HG03520 (cell line): ENCODE results near the gene AMZ2.
"Not testable (repeated sequence)": the region's sequence is repeated elsewhere in the genome, so short reads cannot be mapped to it uniquely, and the experiment has no call there.

ENCODE experiments used
- ATAC-seq: cut with Tn5 transposase; IDR thresholded peaks from one replicate; pipeline ENCODE4 v1.9.1; 2021; ENCODE audit warnings: mild to moderate bottlenecking, moderate library complexity; ENCODE audit not compliant: unreplicated experiment

AMZ2 gene

DNA sequence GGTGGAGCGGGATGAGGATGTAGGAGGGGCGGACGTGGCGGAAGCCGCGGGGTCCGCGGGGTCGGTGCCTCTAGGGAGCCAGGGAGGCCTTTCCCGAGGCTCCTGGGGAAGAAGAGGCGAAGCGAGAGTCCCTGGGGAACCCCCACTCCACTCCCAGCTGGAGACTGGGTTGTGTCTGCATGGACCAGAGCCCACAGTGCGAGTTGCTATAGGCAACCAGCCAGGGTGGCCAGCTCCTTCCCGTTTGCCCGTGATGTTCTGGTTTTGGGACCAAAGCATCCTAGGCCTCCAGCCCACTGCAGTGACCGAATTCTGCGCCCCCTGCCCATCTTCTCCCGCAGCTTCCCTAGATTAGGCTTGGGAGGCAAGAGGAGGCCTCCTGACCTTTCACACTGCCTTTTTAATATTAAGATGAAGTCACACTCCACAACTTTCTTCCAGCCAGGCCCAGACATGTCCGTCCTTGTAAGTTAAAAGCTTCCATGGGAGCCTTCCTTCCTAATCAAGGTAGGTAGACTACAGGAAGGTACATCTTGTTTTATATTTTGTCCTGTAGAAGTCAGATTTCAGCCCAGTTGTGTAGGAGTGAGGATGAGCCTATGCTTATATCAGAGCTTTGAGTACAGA is 469 bp downstream of the AMZ2 start:
- ATAC-seq: peak; percentile 30

DNA sequence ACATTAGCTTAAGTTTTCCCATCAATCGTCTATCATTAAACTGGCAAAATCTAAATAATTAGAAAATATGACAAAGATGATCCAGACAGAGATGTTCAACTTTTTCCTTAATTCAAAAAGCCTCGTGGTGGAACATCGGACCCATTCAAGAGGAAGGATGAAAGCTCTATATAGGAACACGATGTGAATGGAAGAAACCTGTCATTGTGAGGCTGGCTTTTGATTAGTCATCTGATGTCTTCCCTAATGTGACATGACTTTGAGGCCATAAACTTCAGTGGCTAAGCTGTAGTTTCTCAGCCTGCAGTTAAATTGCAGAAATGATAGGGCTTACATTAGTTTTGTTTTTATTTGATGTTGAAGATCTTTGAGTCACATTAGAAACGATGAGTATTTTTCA is 1.0 kb downstream of the AMZ2 start:
- ATAC-seq: no peak

DNA sequence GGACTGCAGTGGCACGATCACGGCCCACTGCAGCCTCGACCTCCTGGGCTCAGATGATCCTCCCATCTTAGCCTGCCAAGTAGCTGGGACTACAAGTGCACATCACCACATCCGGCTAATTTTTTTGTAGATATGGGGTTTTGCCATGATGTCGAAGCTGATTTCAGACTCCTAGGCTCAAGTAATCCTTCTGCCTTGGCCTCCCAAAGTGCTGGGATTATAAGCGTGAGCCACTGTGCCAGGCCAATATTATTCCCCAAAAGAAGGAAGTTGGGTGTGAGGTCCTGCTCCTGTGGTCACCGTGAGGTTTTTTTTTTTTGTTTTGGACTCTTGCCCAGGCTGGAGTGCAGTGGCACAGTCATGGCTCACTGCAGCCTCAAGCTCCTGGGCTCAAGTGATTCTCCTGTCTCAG is 1.5 kb downstream of the AMZ2 start:
- ATAC-seq: no peak

DNA sequence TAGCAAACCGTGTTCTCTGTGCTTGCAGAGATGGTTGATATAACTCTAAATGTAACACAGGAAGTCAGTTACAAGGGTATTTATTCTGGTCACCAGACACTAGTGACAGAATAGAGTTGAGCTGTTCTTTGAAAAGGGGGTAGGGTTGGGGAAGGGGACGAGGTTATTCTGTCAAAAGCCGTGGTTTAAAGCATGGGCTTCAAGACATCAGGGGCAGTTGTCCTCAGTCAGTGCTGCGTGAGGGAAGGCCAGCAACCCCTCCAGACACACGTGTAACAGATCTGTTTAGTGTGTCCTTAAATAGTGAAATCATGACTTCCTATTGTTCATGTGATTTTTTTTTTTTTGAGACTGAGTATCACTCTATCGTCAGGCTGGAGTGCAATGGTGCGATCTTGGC is 5.6 kb downstream of the AMZ2 start:
- ATAC-seq: not testable (repeated sequence)

DNA sequence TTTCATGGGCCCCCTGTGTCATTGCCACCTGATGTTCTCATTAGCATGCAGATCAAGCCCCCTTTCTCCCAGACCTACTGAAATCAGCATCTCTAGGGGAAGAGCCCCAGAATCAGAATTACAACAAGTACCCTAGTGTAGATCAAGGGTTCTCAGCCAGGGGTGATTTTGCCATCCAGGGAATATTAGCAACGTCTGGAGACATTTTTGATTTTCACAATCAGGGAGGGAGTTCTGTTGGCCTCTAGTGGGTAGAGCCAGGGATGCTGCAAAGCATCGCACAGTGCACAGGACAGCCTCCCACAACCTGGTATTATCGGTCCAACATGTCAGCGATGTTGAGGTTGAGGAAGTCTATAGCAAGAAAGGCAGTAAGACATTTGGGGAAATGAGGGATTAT is 7.3 kb downstream of the AMZ2 start:
- no peak for ATAC-seq

DNA sequence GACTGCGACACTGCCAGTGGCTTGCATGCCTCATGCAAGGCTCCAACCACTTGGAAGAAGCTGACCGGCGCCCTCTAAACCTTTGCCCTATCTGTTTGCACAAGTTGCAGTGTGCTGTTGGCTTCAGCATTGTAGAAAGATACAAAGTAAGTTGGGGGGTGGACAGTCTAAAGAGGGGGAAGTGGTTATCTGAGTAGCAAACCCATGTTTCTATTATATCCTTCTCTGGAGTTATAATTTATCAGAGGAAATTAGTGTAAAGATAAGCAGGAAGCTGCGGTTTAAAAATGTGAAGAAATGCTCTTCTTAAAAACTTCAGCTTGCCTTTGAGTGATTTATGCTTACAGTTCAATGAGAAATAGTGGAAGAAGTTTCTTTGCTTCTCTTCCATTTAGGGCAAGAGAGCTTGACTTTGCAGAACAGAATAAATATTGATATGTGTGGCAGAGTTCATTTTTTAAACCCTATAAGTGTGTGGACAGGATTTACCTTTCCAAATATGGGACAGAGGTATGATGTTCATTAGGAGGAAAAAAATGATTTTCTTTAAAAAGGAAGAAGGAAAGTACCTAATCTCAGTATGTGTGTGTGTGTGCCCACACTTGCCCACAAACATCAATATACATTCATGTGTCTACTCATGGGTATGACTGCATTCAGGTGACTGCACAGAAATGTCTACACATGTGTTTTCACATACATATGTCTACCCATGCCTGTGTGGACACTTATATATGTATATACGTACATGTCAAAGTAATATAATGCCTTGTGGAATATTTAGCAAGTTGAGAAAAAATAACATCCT is 8.1 kb downstream of the AMZ2 start:
- ATAC-seq: no peak

DNA sequence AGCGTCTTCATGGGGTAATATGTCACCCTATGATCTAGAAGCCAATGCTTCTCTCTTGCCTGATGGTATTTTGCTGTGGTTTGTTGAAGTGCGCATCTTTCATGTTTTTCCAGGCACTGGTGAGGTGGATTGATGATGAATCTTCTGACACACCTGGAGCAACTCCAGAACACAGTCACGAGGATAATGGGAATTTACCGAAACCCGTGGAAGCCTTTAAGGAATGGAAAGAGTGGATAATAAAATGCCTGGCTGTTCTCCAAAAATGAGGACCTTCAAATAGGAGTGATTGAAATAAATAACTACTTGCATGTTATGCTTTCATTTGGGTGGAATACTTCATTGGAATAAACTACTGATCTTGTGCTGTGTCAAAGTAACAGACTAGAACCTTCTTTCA is 8.9 kb downstream of the AMZ2 start:
- not testable (repeated sequence) for ATAC-seq

DNA sequence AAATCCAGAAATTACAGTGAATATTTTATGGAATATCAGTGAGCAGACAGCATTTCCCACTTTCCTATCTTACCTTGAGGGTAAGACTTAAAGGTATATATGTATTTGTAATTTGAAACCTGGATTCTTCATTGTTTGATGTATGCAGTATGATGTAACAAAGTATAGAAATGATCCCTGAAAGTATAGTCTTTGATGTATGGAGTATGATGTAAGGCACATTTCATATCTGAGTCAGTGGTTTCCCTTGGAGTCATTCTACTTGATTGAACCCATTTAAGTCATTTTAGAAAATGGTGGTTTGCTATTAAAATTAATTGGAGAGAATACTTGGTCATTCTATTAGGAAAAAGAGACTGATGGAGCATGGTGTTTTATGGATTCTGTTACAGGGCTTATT is 10.1 kb downstream of the AMZ2 start:
- no peak for ATAC-seq

DNA sequence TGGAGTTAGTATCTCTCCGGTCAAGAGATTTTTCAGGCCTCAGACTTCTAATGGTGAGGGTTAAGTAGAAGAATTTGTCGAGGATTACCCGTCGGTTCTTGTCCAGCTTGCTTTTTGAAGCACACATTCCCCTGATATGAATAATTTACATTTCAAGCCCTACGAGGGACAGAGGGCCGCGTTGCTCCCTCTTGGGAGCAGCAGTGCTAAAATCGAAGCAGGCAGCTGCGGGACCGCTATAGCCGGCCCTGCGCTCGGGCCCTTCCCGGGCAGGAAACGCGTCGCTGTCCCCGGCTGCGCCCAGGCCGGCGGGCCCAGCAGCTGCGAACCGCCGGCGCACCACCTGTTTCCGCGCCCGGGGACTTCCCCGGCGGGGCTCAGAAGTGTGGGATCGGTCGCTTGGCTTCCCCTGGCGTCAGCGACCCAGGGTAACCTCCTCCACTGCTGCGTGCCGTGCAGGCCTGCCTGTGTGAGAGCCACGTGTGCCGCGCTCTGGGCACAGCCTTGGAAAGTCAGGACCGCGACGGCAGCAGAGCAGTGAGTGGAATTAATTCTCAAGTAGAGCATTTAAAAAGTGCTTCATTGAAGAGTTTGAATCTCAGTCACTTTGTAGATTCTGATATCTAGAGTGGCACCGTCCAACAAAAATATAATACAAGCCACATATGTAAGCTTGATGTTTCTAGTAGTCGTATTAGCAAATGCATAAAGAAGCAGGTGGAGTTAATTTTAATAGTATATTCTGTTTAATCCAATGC is 11.2 kb downstream of the AMZ2 start:
- ATAC-seq: peak; percentile 80

DNA sequence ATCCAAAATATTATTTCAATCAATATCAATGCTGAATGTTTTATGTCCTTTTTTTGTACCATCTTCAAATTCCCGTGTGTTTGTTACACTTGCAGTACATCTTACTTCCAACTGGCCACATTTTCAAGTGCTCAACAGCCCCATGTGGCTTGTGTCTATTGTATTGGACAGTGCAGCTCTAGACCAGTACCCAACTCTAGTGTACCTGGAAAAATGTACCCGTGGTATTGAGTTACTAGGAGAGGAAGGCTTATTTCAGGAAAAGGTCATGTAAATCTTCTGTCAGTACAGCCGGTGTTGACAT is 11.8 kb downstream of the AMZ2 start:
- ATAC-seq: not testable (repeated sequence)

DNA sequence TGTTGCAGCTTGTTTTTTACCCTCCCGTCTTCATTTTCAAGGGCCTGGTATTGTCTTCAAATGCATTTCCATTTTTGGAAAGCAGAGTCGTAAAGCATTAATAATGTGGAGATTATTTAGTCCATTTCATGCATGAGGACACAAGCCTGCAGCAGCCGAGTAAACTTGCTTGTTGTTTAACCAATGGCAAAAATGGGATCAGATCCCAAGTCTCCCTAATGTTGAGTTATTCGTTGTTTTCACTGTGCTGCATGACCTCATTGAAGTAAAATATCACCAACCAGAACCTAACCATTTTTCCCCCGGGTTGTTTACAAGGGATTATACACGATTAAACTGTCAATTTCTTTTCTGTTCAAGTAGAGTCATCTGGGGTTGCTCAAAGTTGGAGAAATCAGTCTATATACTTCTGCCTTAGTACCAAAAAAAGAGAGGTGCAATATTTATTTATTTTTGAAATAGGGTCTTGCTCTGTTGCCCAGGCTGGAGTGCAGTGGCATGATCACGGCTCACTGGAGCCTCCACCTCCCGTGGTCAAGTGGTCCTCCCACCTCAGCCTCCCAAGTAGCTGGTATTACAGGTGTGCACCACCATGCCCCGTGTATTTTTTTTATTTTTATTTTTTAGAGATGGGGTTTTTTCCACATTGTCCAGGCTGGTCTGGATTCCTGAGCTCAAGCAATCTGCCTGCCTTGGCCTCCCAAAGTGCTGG is 12.4 kb downstream of the AMZ2 start:
- ATAC-seq: no peak

DNA sequence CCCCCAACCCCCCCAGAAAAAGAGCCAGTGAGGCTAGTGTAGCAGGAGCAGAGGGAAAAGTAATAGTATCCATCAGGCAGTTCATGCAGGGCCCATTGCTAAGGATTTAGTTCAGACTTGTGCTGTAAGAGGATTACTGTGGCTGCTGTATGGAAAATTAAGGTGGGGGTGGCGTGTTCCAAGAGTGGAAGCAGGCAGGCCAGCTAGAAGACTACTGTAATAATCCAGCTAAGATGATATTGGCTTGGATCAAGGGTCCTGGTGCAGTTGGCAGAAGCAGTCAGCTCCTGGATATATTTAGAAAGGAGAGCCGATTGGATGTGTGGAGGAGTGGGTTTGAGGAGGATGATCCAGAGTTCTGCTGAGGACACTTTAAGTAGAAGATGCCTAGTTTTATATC is 14.6 kb downstream of the AMZ2 start:
- ATAC-seq: not testable (repeated sequence)

DNA sequence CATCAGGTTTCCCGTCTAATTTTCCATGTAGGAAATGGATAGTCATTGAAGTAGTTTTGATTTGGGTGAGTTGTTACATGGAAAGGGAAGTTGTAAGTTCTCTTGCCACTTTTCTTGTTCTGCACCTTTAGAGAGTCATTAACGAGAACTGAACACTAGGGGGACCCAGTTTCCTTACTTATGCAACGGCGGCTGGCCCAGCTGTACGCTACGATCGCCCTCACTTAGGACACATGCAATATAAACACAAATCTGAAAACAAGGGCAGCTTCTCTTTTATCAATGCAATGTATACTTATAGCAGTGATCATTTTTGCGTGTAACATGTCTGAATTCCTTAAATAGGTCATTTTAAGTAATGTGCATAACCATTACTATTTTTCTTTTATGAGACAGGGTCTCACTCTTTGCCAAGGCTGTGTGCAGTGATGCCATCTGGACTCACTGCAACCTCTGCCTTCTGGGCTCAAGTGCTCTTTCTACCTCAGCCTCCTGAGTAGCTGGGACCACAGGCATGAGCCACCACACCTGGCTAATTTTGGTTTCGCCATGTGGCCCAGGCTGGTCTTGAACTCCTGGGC is 15.3 kb downstream of the AMZ2 start:
- ATAC-seq: not testable (repeated sequence)

DNA sequence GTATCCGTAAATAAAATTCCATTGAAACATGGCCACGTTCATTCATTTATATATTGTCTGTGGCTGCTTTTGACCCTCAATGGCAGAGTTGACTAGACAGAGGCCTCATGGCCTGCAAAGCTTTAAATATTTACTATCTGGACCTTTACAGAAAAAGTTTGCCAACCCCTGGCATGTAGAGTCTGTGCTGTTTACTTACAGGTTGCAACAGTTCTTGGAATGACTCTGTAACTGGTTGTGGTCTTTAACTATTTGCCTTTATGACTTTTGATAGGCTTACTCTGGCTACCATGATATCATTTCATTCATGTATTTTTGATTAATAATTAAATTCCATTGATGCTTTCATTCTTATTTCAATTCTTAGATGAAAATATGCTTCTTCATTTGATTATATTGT is 18.0 kb downstream of the AMZ2 start:
- ATAC-seq: not testable (repeated sequence)

DNA sequence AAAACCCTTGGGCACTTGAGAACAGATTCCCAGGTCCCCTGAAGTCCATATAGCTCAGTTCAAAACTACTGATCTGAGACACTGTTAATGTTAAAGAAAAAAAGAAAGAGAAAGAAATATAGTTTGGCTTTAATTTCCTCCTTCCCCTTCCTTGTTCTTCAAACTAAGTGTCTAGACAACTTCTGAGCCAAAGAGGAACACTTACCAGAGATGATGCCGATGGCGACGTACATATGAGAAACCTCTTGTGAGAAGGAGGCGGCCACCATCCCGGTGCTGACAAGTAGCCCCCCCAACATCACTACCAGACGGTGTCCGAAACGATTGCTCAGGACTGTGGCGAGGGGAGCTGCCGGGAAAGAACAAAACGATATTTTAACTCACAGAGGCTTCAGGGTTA is 25.9 kb downstream of the AMZ2 start:
- ATAC-seq: no peak

DNA sequence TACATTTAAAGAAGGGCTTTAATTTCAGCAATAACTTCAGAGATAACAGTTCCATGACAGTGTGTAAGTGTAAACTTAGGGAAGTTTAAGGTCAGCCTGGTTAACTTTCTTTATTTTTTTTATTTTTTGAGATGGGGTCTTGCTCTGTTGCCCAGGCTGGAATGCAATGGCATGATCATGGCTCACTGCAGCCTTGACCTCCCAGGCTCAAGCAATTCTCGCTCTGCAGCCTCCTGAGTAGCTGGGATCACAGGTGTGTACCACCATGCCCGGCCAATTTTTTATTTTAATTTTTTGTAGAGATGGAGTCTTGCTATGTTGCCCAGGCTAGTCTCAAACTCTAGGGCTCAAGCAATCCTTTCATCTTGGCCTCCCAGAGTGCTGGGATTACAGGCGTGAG is 28.5 kb downstream of the AMZ2 start:
- ATAC-seq: not testable (repeated sequence)

DNA sequence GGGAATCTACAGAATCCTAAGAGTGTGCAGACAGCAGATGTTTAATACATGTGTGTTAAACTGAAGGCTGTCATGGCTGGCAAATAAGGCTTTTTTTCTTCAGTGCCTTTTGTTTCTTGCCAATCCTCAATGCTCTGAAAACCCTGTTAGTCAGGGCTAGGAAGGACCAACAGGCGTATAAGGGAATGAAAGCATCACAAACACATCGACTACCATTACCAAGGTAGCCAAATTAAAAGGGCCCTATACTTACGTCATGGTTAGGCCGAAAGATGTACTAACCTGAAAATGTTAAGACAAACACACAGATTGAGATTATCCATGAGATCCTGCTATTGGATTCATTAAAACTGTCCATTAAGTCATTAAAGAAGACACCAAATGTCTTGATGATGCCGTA is 30.0 kb downstream of the AMZ2 start:
- ATAC-seq: no peak

DNA sequence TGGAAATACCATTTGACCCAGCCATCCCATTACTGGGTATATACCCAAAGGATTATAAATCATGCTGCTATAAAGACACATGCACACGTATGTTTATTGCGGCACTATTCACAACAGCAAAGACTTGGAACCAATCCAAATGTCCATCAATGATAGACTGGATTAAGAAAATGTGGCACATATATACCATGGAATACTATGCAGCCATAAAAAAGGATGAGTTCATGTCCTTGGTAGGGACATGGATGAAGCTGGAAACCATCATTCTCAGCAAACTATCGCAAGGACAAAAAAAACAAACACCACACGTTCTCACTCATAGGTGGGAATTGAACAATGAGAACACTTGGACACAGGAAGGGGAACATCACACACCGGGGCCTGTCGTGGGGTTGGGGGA is 34.1 kb downstream of the AMZ2 start:
- not testable (repeated sequence) for ATAC-seq

DNA sequence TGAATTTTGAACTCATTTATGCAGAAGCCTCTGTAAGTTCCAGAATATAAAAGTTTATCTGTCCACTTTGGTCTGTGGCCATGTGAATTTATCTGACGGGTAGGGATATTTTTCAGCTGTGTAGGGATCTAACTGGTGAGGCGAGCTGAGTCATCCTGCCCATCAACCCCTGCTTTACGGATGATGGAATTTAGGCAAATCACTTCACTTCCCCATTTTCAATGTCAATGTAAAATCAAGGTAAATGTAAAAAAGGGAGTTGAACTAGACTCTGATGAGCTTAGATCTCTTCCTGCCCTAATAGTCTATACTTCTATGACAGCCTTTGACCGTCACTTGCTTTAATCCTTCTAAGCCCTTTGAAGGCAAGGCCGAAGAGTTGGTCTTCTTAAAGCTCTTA is 40.5 kb downstream of the AMZ2 start:
- ATAC-seq: no peak

DNA sequence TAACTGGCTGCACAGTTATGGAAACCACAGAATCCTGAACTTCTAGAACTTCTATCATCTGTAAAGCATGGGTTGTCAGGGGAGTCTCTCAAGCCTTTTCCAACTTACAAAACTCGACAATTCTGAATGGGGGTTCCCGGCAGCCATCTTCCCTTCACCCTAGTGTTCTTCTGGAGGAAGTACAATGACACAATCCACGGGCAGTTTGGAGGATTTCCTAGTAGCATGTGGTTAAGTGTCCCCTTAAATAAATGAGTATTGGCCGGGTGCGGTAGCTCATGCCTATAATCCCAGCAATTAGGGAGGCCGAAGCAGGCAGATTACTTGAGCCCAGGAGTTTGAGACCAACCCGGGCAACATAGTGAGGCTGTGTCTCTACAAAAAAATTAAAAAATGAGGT is 41.0 kb downstream of the AMZ2 start:
- ATAC-seq: no peak

DNA sequence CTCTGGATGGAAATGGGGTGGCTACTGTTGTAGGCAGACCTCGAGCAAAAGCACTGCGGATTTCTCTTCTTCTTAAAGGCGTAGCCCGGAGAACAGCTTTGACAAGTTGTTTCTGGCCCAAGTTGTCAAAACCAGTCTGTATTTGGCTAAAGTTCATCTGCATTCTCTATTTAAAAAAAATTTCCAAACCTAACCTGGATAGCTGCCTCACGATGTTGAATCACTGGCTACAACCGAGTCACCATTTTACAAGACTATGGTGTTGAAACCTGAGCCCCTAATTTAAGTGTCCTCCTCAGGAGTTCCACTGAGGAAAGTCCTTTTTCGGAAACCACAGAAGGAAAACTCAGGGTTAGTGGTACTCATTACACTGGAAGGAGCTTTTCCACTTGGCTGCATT is 41.6 kb downstream of the AMZ2 start:
- ATAC-seq: no peak
